T-helper 1 cell treated with Interleukin-12 subunit alpha and Interleukin-12 subunit beta and Interleukin-4 antibody, amounts not matched to agents 30 μg/mL and 1 μg/mL, for 36 hours (primary cell): Measurements from ENCODE around the gene PDXDC1.
"Not testable (repeated sequence)": the region's sequence is repeated elsewhere in the genome, so short reads cannot be mapped to it uniquely, and the experiment has no call there.

ENCODE experiments used
- H3K27ac Mint-ChIP-seq: one replicate; pipeline ENCODE4 v1.8.0; 2021; ENCODE audit warnings: mild to moderate bottlenecking, mixed read lengths
- H3K27me3 Mint-ChIP-seq: one replicate; pipeline ENCODE4 v1.8.0; 2021; ENCODE audit warnings: low read depth, mixed read lengths
- H3K36me3 Mint-ChIP-seq: one replicate; pipeline ENCODE4 v1.8.0; 2021; ENCODE audit warnings: low read depth, mixed read lengths
- H3K4me1 Mint-ChIP-seq: one replicate; pipeline ENCODE4 v1.8.0; 2021; ENCODE audit warnings: low read depth, mixed read lengths
- H3K4me3 Mint-ChIP-seq: one replicate; pipeline ENCODE4 v1.8.0; 2021; ENCODE audit warnings: mild to moderate bottlenecking, moderate library complexity, mixed read lengths
- H3K9me3 Mint-ChIP-seq: one replicate; pipeline ENCODE4 v1.8.0; 2021; ENCODE audit warnings: mixed read lengths

The PDXDC1 gene

GRCh38 chr16:14974656-14975417, at the start of gene PDXDC1:
Gene PDXDC1 (plus strand): TSS chr16:14975026. CDS start chr16:14975200, 174 bp downstream.
- H3K4me3 Mint-ChIP-seq: peak within 1 kb of the TSS; percentile 83
- not testable (repeated sequence) for H3K4me1 Mint-ChIP-seq, H3K27me3 Mint-ChIP-seq, H3K9me3 Mint-ChIP-seq, H3K36me3 Mint-ChIP-seq
- H3K27ac Mint-ChIP-seq: peak within 1 kb of the TSS; percentile 79

DNA sequence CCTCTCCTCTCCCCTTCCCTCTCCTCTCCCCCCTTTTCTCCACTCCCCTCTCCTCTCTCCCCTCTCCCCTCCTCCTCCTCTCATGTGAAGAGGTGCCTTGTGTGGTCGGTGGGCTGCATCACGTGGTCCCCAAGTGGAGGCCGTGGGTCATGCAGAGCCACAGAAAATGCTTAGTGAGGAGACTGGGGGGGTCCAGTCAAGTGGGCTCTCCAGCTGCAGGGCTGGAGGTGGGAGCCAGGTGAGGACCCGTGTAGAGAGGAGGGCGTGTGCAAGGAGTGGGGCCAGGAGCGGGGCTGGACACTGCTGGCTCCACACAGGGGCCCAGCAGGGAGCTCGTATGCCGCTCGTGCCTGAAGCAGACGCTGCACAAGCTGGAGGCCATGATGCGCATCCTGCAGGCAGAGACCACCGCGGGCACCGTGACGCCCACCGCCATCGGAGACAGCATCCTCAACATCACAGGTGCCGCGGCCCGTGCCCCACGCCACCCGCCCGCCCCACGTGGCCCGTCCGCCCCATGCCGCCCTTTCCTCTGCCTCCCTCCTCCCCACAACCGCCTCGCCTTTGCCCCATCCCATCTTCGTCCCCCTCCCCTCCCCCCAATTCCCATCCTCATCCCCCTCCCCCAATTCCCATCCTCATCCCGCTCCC, 46.6 kb upstream of the PDXDC1 start:
- not testable (repeated sequence) for H3K4me3 Mint-ChIP-seq
- peak overlapping the region; percentile 63 for H3K27ac Mint-ChIP-seq

GRCh38 chr16:14929176-14929575, 45.6 kb upstream of the PDXDC1 start:
- H3K36me3 Mint-ChIP-seq, H3K4me3 Mint-ChIP-seq, H3K4me1 Mint-ChIP-seq, H3K27ac Mint-ChIP-seq, H3K27me3 Mint-ChIP-seq, H3K9me3 Mint-ChIP-seq: not testable (repeated sequence)

More for the DNA sequence above, 46.6 kb upstream of the PDXDC1 start:
- not testable (repeated sequence) for H3K9me3 Mint-ChIP-seq, H3K36me3 Mint-ChIP-seq, H3K4me1 Mint-ChIP-seq, H3K27me3 Mint-ChIP-seq

GRCh38 chr16:14930246-14930645, 44.6 kb upstream of the PDXDC1 start:
- H3K36me3 Mint-ChIP-seq, H3K9me3 Mint-ChIP-seq, H3K4me1 Mint-ChIP-seq, H3K27ac Mint-ChIP-seq, H3K27me3 Mint-ChIP-seq, H3K4me3 Mint-ChIP-seq: not testable (repeated sequence)

DNA sequence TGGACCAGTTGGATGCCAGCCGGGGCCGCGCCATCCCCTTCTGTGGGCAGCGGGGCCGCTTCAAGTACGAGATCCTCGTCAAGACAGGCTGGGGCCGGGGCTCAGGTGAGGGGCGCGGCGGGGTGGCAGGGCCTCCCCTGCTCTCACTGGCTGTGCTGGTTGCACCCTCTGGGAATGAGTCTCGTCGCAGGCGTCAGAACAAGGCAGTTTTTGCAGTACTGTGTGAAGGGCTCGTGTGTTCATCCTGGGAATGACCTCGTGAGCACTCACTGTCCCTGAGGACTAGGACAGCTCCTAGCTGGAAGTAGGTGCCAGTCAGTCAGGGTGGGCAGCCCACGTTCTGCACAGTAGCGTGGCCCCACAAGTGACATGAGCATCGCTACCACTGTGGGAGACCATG, 43.9 kb upstream of the PDXDC1 start:
- not testable (repeated sequence) for H3K27me3 Mint-ChIP-seq, H3K4me1 Mint-ChIP-seq, H3K4me3 Mint-ChIP-seq, H3K36me3 Mint-ChIP-seq, H3K9me3 Mint-ChIP-seq, H3K27ac Mint-ChIP-seq

- not testable (repeated sequence) for H3K27me3 Mint-ChIP-seq, H3K36me3 Mint-ChIP-seq, H3K27ac Mint-ChIP-seq, H3K4me1 Mint-ChIP-seq, H3K9me3 Mint-ChIP-seq, H3K4me3 Mint-ChIP-seq
Measured at GRCh38 chr16:14932581-14933375, 42.0 kb upstream of the PDXDC1 start.

GRCh38 chr16:14937143-14937542, 37.7 kb upstream of the PDXDC1 start, which contains the start of gene NPIPA1:
Gene NPIPA1 (plus strand): TSS chr16:14937443. CDS start chr16:14937443, 0 bp downstream.
- H3K4me3 Mint-ChIP-seq, H3K4me1 Mint-ChIP-seq: not testable (repeated sequence)

GRCh38 chr16:14937994-14938393, 36.8 kb upstream of the PDXDC1 start:
- not testable (repeated sequence) for H3K4me3 Mint-ChIP-seq, H3K36me3 Mint-ChIP-seq, H3K9me3 Mint-ChIP-seq, H3K4me1 Mint-ChIP-seq, H3K27ac Mint-ChIP-seq, H3K27me3 Mint-ChIP-seq

More at GRCh38 chr16:14937143-14937542, 37.7 kb upstream of the PDXDC1 start, which contains the start of gene NPIPA1:
- H3K27me3 Mint-ChIP-seq, H3K27ac Mint-ChIP-seq, H3K36me3 Mint-ChIP-seq, H3K9me3 Mint-ChIP-seq: not testable (repeated sequence)

- H3K4me3 Mint-ChIP-seq, H3K36me3 Mint-ChIP-seq, H3K27ac Mint-ChIP-seq, H3K4me1 Mint-ChIP-seq, H3K9me3 Mint-ChIP-seq, H3K27me3 Mint-ChIP-seq: not testable (repeated sequence)
Measured at GRCh38 chr16:14942686-14943085, 32.1 kb upstream of the PDXDC1 start.

DNA sequence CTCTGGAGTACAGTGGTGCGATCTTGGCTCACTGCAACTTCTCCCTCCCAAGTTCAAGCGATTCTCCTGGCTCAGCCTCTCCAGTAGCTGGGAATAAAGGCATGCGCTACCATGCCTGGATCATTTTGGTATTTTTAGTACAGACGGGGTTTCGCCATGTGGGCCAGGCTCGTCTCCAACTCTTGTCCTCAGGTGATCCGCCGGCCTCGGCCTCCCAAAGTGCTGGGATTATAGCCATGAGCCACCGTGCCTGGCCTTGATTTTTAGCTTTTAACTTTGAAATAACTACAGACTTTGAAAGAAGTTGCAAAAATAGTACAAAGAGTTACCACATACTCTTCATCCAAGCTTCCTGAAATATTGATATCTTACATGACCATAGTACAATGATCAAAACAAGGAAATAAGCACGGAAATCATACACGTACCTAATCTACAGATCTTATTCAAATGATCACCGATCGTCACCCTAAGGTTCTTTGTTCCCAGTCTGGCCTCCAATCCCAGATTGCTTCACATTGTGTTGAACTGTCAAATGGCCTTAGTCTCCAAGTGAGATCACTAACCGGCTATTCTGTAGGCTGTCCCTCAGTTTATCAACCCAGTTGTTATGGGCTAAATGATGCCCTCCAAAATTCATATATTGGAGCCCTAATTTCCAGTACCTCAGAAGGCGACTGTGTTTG, 19.1 kb upstream of the PDXDC1 start:
- H3K27ac Mint-ChIP-seq: no peak overlapping the region
- no peaks in the 10 kb centered on the region for H3K9me3 Mint-ChIP-seq
- no peaks in the 10 kb centered on the region for H3K27me3 Mint-ChIP-seq
- no peaks in the 10 kb centered on the region for H3K36me3 Mint-ChIP-seq
- H3K4me1 Mint-ChIP-seq: no peaks in the 10 kb centered on the region
- H3K4me3 Mint-ChIP-seq: no peak overlapping the region

GRCh38 chr16:14957576-14958322, 17.1 kb upstream of the PDXDC1 start:
- Mint-ChIP-seq H3K9me3 (no peaks in the 10 kb centered on the region), H3K4me3 (no peak overlapping the region), H3K36me3 (no peaks in the 10 kb centered on the region), H3K27me3 (peaks cover 6% of the 10 kb centered on the region), H3K4me1 (no peaks in the 10 kb centered on the region), H3K27ac (no peak overlapping the region)

- Mint-ChIP-seq H3K27me3 (peaks cover 9% of the 10 kb centered on the region), H3K4me1 (no peaks in the 10 kb centered on the region), H3K9me3 (no peaks in the 10 kb centered on the region), H3K4me3 (no peak overlapping the region), H3K27ac (no peak overlapping the region), H3K36me3 (no peaks in the 10 kb centered on the region)
Measured at GRCh38 chr16:14958323-14958600, 16.6 kb upstream of the PDXDC1 start.

DNA sequence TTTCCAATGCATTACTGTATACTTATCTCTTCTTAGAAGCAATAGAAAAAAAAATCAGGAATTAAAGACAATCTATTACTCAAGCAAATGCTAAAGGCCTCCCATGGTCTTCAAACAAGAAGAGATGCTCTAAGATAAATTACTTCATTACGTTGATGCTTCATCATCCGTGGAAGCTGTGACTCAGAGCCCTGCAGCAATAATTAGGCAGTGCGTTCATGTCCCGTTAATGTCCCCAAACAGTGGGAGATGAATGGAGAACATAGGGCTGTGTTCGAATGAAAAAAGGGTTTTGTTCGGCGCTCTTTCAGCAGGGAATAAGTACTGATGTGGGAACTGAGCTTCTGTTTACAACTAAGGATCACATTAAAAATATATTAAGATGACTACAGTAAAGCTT, 15.9 kb upstream of the PDXDC1 start:
- Mint-ChIP-seq H3K4me3 (no peak overlapping the region), H3K27ac (no peak overlapping the region), H3K36me3 (no peaks in the 10 kb centered on the region), H3K27me3 (peaks cover 11% of the 10 kb centered on the region), H3K4me1 (no peaks in the 10 kb centered on the region), H3K9me3 (no peaks in the 10 kb centered on the region)
